ENCODE results near the gene CCT6B. TPM values are rescaled to one million over a fixed set of nuclear protein-coding genes. Genes with fewer than 3 reads are reported as not detected.

Gene CCT6B
- 2.1 to 2.8 TPM (median 2.5 TPM) in 3 replicates for total RNA-seq (2021)
- percentile 47 among the genes with signal in this experiment for Bru-seq, nascent RNA
- long read RNA-seq, experiment 1, partial matches to known transcripts, result 0 of 4 reads
- long read RNA-seq, experiment 1, other reads (novel, unspliced or antisense), result 2 of 4 reads
- long read RNA-seq, experiment 2, partial matches to known transcripts, result 0 of 3 reads
- long read RNA-seq, experiment 2, other reads (novel, unspliced or antisense), result 2 of 3 reads
- long read RNA-seq, experiment 3, partial matches to known transcripts, result 0 of 3 reads
- long read RNA-seq, experiment 3, other reads (novel, unspliced or antisense), result 2 of 3 reads

- ATAC-seq (peak; percentile 90), DNase-seq (ENCODE audit: low spot score) (peak; percentile 88)
- POLR2A ChIA-PET, result interaction anchor here (1.0 kb wide), 1 partner anchor 19 kb away, joined by 3 read pairs; the partner anchor contains the start of gene LIG3
- Mint-ChIP-seq H3K36me3 (peaks cover 13% of the 10 kb centered on the region), H3K27me3 (ENCODE audit: low read depth) (peaks cover 30% of the 10 kb centered on the region), H3K4me3 (peak within 1 kb of the TSS; percentile 100), H3K9me3 (no peaks in the 10 kb centered on the region), H3K4me1 (peaks cover 8% of the 10 kb centered on the region), H3K27ac (peak within 1 kb of the TSS; percentile 100)
- TF ChIP-seq AR (CRISPR knock-in tag; IDR thresholded peaks at IDR 0.05) (no peak), ARID4B (CRISPR knock-in tag; IDR thresholded peaks at IDR 0.05; ENCODE audit: borderline replicate concordance) (peak; percentile 72; the same call in 1 of the 2 replicates), MAX (CRISPR knock-in tag; IDR thresholded peaks at IDR 0.05) (peak; percentile 74), FOXP1 (CRISPR knock-in tag; IDR thresholded peaks at IDR 0.05; ENCODE audit: borderline replicate concordance) (peak; percentile 43; the same call in 1 of the 2 replicates), FOXJ3 (CRISPR knock-in tag; IDR thresholded peaks at IDR 0.05; ENCODE audit: borderline replicate concordance) (no peak), CREM (CRISPR knock-in tag; IDR thresholded peaks at IDR 0.05) (peak; percentile 97), TP53 (CRISPR knock-in tag; IDR thresholded peaks at IDR 0.05) (0 out of 2 replicates have a peak, but pooled peaks have one; percentile 8), TEAD1 (CRISPR knock-in tag; IDR thresholded peaks at IDR 0.05) (peak; percentile 70), NFYB (CRISPR knock-in tag; conservative IDR thresholded peaks at IDR 0.05; ENCODE audit: low read depth) (peak; percentile 52; the same call in 1 of the 2 replicates), ETV6 (CRISPR knock-in tag; IDR thresholded peaks at IDR 0.05) (peak; percentile 74; the same call in 1 of the 2 replicates), SP1 (CRISPR knock-in tag; conservative IDR thresholded peaks at IDR 0.05) (peak; percentile 70), USF1 (CRISPR knock-in tag; IDR thresholded peaks at IDR 0.05) (peak; percentile 33; the same call in 1 of the 2 replicates), GABPB1 (CRISPR knock-in tag; IDR thresholded peaks at IDR 0.05) (peak; percentile 73), STAT6 (CRISPR knock-in tag; conservative IDR thresholded peaks at IDR 0.05; ENCODE audit: low read depth) (no peak), FOXK1 (CRISPR knock-in tag; IDR thresholded peaks at IDR 0.05) (peak; percentile 90)
- CTCF ChIA-PET, result no interaction called here
Measured at GRCh38 chr17:34961093-34961911, at the start of gene CCT6B, which contains the start of gene ZNF830. Gene CCT6B, minus strand, starts transcription at chr17:34961460. Its CDS starts 67 bp downstream, at chr17:34961393. Gene ZNF830, plus strand, starts transcription at chr17:34961540. Its CDS starts 27 bp downstream, at chr17:34961567.

All from WTC11 (cell line).